ENCODE results near the gene SRMS. TPM values are rescaled to one million over a fixed set of nuclear protein-coding genes. Genes with fewer than 3 reads are reported as not detected.

The SRMS gene
- total RNA-seq, 2 donors from 2014 or later, result not detected

- TF ChIP-seq, protein P1, sequence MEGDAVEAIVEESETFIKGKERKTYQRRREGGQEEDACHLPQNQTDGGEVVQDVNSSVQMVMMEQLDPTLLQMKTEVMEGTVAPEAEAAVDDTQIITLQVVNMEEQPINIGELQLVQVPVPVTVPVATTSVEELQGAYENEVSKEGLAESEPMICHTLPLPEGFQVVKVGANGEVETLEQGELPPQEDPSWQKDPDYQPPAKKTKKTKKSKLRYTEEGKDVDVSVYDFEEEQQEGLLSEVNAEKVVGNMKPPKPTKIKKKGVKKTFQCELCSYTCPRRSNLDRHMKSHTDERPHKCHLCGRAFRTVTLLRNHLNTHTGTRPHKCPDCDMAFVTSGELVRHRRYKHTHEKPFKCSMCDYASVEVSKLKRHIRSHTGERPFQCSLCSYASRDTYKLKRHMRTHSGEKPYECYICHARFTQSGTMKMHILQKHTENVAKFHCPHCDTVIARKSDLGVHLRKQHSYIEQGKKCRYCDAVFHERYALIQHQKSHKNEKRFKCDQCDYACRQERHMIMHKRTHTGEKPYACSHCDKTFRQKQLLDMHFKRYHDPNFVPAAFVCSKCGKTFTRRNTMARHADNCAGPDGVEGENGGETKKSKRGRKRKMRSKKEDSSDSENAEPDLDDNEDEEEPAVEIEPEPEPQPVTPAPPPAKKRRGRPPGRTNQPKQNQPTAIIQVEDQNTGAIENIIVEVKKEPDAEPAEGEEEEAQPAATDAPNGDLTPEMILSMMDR (IDR thresholded peaks at IDR 0.05), result no peak
- ATAC-seq (ENCODE audit: insufficient number of reproducible peaks, low FRiP score, low read depth), result peak; percentile 89
- Histone ChIP-seq H3K9me3 (no peaks in the 10 kb centered on the region), H3K27me3 (replicated peaks; ENCODE audit: insufficient read depth) (no peaks in the 10 kb centered on the region), H3K4me3 (peak within 1 kb of the TSS; percentile 96), H3K4me1 (ENCODE audit: control insufficient read depth in 1 of 2, low read depth in 2 of 2) (peaks cover 12 to 29% of the 10 kb centered on the region in 2 donors), H3K36me3 (peaks cover 7% of the 10 kb centered on the region), H3K27ac (peak within 1 kb of the TSS; percentile 78 to 79)
- no peak for DNase-seq (ENCODE audit: low spot score)
Measured at GRCh38 chr20:63520504-63520933, 27.0 kb downstream of the SRMS start, which contains the start of gene PPDPF. Gene PPDPF, plus strand, starts transcription at chr20:63520765. Its CDS starts 544 bp downstream, at chr20:63521309.

DNA sequence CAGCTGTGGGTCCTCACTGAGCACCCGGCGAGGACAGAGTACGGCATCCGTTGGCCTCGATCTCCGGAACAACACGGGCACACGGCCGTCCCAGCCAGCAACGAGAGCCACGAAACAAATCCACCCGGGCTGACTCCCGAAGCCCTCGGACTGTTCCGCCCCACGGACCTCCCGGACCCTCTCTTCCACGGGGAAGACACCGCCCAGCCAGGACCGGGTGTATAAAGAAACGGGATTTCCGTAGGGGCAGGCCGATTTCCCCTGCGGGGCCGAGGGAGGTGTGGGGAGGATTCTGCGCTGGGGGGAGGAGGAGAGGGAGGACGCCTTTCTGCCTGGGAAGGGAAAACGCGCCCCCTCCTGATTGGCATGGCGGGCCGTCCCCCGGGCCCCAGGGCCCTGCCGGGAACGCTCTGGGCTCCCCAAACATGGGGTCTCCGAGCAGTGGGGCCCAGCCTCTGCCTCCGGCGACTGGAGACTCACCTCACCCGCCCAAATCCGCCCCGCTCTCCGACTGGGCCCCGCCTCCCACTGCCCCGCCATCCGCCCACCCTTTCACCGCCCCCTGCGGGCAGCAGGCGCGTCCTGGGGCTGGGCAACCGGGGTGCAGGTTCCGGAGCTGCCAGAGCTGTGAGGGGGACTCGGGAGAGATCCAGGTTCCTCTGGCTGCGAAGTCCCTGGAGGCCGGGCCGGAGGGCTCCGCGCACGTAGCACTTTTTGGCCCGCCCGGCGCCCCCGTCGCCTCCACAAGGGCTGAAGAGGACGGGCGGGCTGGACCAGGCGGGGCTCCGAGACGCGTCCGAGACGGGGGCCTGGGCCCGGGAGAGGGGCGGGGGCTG is 27.7 kb downstream of the SRMS start:
- DNase-seq (ENCODE audit: low spot score) (no peak), ATAC-seq (ENCODE audit: insufficient number of reproducible peaks, low FRiP score, low read depth) (peak; percentile 2)

DNA sequence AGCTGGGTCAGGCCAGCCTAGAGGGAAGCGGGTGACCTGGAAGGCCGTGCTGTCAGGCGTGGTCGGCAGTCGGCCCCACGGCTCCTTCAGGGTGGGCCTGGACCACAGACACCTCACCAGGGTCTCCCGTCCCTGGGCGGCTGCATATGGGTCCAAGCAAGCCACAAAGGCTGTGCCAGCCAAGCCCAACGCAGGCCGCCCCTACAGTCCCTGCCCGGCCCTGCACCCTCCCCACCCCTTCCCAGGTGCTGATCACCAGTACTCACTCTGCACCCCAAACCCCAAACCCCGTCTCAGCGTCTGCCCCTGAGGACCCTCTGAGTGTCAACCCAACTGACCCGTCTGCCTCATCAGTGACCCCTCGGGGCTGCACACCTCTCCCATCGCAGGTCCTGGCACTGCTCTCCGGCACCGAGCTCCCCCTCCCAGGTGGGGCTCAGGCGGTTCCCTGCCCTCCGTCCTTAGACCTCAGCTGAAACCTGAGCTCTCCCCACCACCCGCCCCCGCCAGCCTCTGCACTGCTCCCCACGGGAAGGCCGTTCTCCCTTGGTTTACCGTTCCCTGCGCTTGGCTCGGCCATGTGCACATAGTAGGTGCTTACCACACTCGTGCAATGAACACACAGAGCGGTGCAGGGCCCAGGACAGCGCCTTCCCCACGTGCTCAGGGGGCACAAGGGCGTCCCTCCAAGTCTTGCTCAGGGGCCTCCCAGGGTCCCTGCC is 28.4 kb downstream of the SRMS start:
- TF ChIP-seq, protein P1 (IDR thresholded peaks at IDR 0.05), result no peak
- ATAC-seq (ENCODE audit: insufficient number of reproducible peaks, low FRiP score, low read depth) (no peak), DNase-seq (ENCODE audit: low spot score) (no peak)
- Histone ChIP-seq H3K4me1 (ENCODE audit: control insufficient read depth in 1 of 2, low read depth in 2 of 2) (peaks cover 12 to 29% of the 10 kb centered on the region in 2 donors), H3K9me3 (no peaks in the 10 kb centered on the region), H3K4me3 (peak overlapping the region; percentile 96), H3K27ac (no peak overlapping the region), H3K27me3 (replicated peaks; ENCODE audit: insufficient read depth) (no peaks in the 10 kb centered on the region), H3K36me3 (peaks cover 7% of the 10 kb centered on the region)

More for the DNA sequence above, 27.7 kb downstream of the SRMS start:
- peak overlapping the region; percentile 96 for H3K4me3 ChIP-seq
- peaks cover 7% of the 10 kb centered on the region for H3K36me3 ChIP-seq
- H3K9me3 ChIP-seq, result no peaks in the 10 kb centered on the region
- H3K4me1 ChIP-seq (ENCODE audit: control insufficient read depth in 1 of 2, low read depth in 2 of 2), result peaks cover 12 to 29% of the 10 kb centered on the region in 2 donors
- no peaks in the 10 kb centered on the region for H3K27me3 ChIP-seq (replicated peaks; ENCODE audit: insufficient read depth)
- H3K27ac ChIP-seq, result peak overlapping the region; percentile 78 to 79
- TF ChIP-seq, protein P1 (IDR thresholded peaks at IDR 0.05), result peak; percentile 35

DNA sequence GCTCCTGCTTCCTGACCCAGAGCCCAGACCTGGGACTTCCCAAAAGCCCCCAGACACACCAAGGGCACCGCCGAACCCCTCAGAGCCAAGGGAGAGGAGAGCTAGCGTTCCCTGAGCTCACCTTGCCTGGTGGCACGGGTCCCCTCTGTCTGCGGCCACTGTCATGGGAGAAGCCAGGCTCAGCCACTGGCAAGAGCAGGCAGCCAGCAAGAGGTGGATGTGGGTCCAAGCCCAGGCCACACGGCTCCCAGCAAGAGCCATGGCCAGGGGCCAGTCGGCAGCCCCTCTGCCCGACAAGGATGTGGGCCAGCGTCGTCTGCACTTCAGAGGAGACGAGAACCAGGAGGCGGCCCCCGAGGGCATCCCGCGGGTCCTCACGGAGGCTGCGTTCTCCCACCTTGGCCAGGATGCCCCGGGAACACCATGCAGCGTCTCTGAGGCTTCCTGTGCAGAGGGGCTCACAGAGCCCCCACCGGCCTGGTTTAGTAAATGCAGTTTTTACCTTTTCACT is 29.1 kb downstream of the SRMS start:
- H3K36me3 ChIP-seq, result peaks cover 5% of the 10 kb centered on the region
- H3K27ac ChIP-seq, result no peak overlapping the region
- ATAC-seq (ENCODE audit: insufficient number of reproducible peaks, low FRiP score, low read depth) (no peak), DNase-seq (ENCODE audit: low spot score) (no peak)
- H3K4me3 ChIP-seq, result no peak overlapping the region
- peaks cover 12 to 29% of the 10 kb centered on the region in 2 donors for H3K4me1 ChIP-seq (ENCODE audit: control insufficient read depth in 1 of 2, low read depth in 2 of 2)
- no peaks in the 10 kb centered on the region for H3K9me3 ChIP-seq
- TF ChIP-seq, protein P1 (IDR thresholded peaks at IDR 0.05), result no peak
- no peaks in the 10 kb centered on the region for H3K27me3 ChIP-seq (replicated peaks; ENCODE audit: insufficient read depth)

Data from thoracic aorta (tissue), 2 donors.